ENCODE results near the gene CNRIP1.

CNRIP1 gene

DNA sequence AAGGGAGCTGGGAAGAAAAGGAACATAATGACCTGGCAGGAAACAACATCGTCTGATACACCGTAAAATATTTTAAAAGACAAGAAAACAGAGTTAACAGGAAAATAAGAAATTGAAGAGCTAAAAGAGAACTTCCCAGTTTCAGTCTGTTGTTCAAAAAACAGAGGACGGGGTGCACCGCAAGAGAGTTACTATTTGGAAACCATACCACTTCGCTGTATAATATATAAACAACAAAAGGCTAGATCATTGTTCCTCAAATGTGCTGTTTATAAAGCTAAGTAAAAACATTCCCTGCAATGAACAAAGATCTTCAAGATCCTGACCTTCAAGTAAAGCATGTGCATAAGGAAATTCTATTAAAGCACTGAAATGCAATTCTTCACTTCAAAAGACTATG, 69.6 kb downstream of the CNRIP1 start:
- DNase-seq, result peak; percentile 25

DNA sequence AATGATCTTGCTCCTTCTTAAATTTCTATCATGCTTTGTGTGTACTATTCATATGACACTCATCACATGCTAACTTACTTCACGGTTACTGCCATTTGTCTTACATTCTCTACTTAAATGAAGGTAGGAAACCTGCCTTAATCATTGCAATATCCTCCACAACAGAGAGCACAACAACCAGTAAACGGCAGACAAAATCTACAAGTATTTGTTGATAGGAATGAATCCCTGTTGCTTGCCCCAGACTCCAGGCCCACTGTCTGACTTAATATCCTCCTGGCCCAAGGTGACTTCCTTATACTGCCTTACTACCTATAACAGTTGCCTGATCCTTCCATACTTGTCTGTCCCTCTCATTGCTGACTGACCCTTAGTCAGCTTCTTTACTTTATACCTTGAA, 70.9 kb downstream of the CNRIP1 start:
- no peak for DNase-seq

DNA sequence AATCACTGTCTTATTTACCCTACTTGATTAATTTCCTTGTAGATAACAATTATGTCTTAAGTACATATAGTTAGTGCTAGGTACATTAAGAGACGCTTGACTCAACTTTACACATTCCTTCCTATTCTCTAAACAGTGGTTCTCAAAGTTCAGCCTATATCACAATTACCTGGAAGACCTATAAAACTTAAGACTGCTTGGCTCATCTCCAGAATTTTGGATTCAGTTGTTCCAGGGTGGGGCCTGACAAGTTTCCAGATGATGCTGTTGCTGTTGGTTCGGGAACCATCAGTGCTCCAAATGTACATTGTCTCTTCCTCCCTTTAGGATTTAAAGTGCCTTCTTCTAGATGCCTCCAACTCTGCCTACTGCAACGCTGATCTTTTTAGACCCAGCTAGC, 71.4 kb downstream of the CNRIP1 start:
- DNase-seq, result no peak

DNA sequence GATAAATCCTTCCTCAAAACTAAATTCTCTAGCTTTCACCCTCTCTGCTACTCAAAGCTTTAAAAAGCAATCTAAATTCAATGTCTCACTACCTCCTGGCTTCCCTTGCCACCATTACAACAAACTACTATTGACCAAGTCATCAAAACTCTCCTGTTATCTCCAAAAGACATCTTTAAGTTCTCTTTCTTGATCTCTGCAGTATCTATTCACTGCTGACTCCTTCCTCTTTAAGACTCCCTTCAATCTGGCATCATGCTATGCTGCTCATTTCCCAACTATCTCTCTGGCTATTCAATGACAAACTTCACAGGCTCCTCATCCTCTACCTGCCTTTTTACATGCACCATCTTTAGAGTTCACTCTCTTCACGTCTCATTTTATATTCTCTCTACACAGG, 73.4 kb downstream of the CNRIP1 start:
- no peak for DNase-seq

DNA sequence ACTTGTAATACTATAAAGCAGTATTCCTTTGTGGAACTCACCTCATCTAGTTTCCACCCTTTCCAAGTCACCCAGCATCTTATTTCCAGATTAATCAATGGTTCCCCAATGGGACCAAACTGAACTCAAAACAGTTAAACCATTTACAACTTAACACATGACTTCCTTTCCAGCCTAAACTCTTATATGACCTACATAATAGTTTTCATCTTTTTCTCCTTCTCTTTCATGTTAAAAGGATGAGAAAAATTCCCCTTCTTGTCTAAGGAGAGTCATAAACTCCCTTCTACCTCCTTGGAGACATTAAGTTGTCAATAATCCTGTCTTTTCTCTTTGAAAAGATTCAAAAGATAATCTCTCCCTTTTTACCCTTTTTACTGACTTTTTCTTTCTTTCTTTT, 74.1 kb downstream of the CNRIP1 start:
- no peak for DNase-seq

DNA sequence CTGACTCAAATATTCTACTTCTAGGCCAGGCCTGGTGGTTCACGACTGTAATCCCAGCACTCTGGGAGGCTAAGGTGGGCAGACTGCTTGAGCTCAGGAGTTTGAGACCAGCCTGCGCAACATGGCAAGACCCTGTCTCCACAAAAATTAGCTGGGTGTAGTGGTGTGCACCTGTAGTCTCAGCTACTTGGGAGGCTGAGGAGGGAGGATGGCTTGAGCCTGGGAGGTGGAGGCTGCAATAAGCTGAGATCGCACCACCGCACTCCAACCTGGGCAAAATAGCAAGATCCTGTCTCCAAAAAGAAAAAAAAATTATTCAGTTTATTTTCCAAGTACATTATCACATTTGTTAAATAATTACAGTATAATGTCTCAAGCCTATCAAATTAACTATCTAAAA, 74.7 kb downstream of the CNRIP1 start:
- DNase-seq, result no peak

DNA sequence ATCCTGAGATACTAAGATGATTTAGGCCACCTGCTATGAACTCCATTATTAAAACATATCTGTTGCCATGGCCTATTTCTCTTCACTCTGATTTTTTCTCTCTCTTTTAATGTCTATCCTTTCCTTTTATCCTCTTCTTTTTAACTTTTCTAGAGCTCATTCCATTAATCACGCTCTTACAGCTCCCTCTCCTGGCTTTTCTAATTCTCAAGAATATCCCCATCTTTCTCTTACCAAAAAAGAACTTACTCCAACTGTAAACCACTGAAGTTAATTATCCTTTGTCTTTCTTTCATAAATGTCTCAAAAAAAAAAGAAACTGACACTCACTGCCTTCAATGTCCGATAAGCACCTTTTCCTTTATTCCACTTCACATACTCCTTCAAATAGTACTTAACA, 75.3 kb downstream of the CNRIP1 start:
- DNase-seq, result no peak

All from RPMI8226 (cell line).